PC-3 (cell line): Measurements from ENCODE around the gene CST6. TPM values are rescaled to one million over a fixed set of nuclear protein-coding genes. Genes with fewer than 3 reads are reported as not detected.
A peak's percentile ranks its signal among the peaks of the same experiment; 100 is the strongest.
"Not testable (repeated sequence)": the region's sequence is repeated elsewhere in the genome, so short reads cannot be mapped to it uniquely, and the experiment has no call there.

ENCODE experiments used
- ATAC-seq: fragments of 200-7000 bp; cut with Tn5 transposase; 2 replicates; pipeline ENCODE4 v1.9.1; 2020; ENCODE audit warnings: mild to moderate bottlenecking, moderate library complexity
- BruUV-seq: library from RNA; stranded (reverse); fragments of 400-500 nt; replicated peaks from 2 replicates; lab custom pipeline; 2021; lab: Mats Ljungman, UMichigan
- CTCF ChIA-PET: fragments of 300-600 bp; sonication (Branson Sonifier 250); formaldehyde crosslinking; loops from one replicate; lab custom pipeline; 2022; ENCODE audit warnings: antibody characterized with exemption; lab: Charles Lee
- POLR2A ChIA-PET: fragments of 300-600 bp; sonication (Branson Sonifier 250); formaldehyde crosslinking; loops from one replicate; lab custom pipeline; 2022; ENCODE audit warnings: antibody characterized with exemption; ENCODE audit not compliant: unreplicated experiment; lab: Charles Lee
- DNase-seq: peaks from one replicate; pipeline ENCODE4 v3.0.0-alpha.2; 2015
- H2AFZ ChIP-seq: fragments of 300-600 bp; sonication (generic); 2 replicates; pipeline ENCODE4 v1.6.0; 2016; ENCODE audit warnings: antibody characterized with exemption, low read length
- H3F3A ChIP-seq: fragments of 300-600 bp; sonication (generic); one replicate; pipeline ENCODE4 v1.6.0; 2017; ENCODE audit warnings: antibody characterized with exemption, low read length, control low read depth, mild to moderate bottlenecking; ENCODE audit not compliant: unreplicated experiment
- H3K27ac ChIP-seq: fragments of 300-600 bp; sonication (generic); 2 replicates; pipeline ENCODE4 v1.5.1; 2016; ENCODE audit warnings: mild to moderate bottlenecking, low read length
- H3K27me3 ChIP-seq: fragments of 300-600 bp; sonication (generic); 2 replicates; pipeline ENCODE4 v1.6.1; 2016; ENCODE audit warnings: low read length, mixed read lengths
- H3K36me3 ChIP-seq: fragments of 300-600 bp; sonication (generic); 2 replicates; pipeline ENCODE4 v1.6.1; 2016; ENCODE audit warnings: low read depth, mixed run types, low read length, mixed read lengths
- H3K4me1 ChIP-seq: fragments of 300-600 bp; sonication (generic); 2 replicates; pipeline ENCODE4 v1.5.1; 2016; ENCODE audit warnings: low read length; ENCODE audit not compliant: insufficient read depth
- H3K4me2 ChIP-seq: fragments of 300-600 bp; sonication (generic); 2 replicates; pipeline ENCODE4 v1.6.0; 2016; ENCODE audit warnings: low read length
- H3K4me3 ChIP-seq: fragments of 300-600 bp; sonication (generic); 2 replicates; pipeline ENCODE4 v1.5.1; 2016; ENCODE audit warnings: mild to moderate bottlenecking, low read length, mixed read lengths
- H3K79me2 ChIP-seq: fragments of 300-600 bp; sonication (generic); 2 replicates; pipeline ENCODE4 v1.6.1; 2017; ENCODE audit warnings: low read length, mixed read lengths
- H3K9ac ChIP-seq: fragments of 300-600 bp; sonication (generic); 2 replicates; pipeline ENCODE4 v1.6.0; 2016; ENCODE audit warnings: mild to moderate bottlenecking, low read length
- H3K9me2 ChIP-seq: fragments of 300-600 bp; sonication (generic); replicated peaks from 2 replicates; pipeline ENCODE4 v1.6.1; 2016; ENCODE audit warnings: mixed run types, low read length, mixed read lengths
- H3K9me3 ChIP-seq: fragments of 300-600 bp; sonication (generic); 2 replicates; pipeline ENCODE4 v1.6.1; 2016; ENCODE audit warnings: low read length, mixed read lengths
- H4K20me1 ChIP-seq: fragments of 300-600 bp; sonication (generic); 2 replicates; pipeline ENCODE4 v1.6.1; 2016; ENCODE audit warnings: low read length, mixed read lengths
- EZH2 ChIP-seq: fragments of 300-600 bp; sonication (generic); IDR thresholded peaks from one replicate; pipeline ENCODE4 v1.6.1; 2017; ENCODE audit warnings: antibody characterized with exemption, mild to moderate bottlenecking, low read length; ENCODE audit not compliant: unreplicated experiment
- EZH2phosphoT487 ChIP-seq: fragments of 300-600 bp; sonication (generic); IDR thresholded peaks from 2 replicates; pipeline ENCODE4 v1.6.1; 2018; ENCODE audit warnings: mild to moderate bottlenecking, antibody characterized with exemption, low read length, borderline replicate concordance
- intact Hi-C: fragments of 100-400 bp; cut with micrococcal nuclease; formaldehyde crosslinking; loops from 2 replicates; pipeline ENCODE4 v1.9.0; 2023
- total RNA-seq: library from RNA; depleted of rRNA; stranded (reverse); fragments of >200 nt; gene quantifications from 2 replicates; pipeline ENCODE4 v1.2.3, GENCODE V29; 2014
- TF ChIP-seq, protein P1 (sequence below): fragments of 300-600 bp; sonication (generic); conservative IDR thresholded peaks from 2 replicates; pipeline ENCODE4 v1.5.1; 2017; ENCODE audit warnings: antibody characterized with exemption, low read depth, mild to moderate bottlenecking, low read length

Gene CST6
- total RNA-seq, 1 experiment from 2014 or later = 84.2 TPM

DNA sequence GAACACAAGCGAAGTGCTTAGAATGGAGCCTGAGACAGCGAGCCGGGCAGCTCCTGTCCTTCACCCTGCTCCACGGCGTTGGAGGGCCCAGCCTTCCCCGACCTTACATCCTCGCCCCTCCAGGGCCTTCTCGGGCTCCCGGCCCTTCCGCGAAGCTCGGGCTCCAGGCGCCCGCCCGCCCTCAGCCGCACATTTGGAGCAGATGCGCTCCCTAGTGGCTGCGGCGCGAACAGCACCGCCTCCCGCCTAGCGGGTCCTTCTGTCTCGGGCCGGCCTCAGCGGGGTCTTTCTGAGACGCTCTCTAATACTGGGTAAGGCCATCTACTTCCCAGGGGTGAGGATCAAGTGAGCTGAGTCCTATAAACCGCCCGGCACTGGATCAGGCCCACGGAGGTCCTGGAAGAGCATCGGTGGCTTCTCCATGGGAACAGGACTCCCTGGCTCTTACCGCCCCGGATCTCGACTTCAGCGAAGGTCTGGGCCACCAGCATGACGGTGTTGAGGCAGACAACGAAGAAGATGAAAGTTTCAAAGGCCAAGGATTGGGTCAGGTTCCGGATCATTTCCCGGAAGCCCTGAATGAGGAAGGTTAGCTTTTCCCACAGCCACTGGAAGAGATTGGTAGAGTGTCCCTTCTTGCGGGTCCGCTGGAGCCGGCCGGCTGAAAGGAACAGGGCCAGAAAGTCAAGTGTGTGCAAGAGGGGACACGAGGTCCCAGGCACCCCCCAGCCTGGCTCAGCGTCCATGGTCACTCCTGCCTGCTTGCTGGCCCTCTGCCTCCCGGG is 10.8 kb downstream of the CST6 start:
- no peaks in the 10 kb centered on the region for H3K79me2 ChIP-seq
- H3K4me2 ChIP-seq = peak overlapping the region; percentile 82
- TF ChIP-seq EZH2phosphoT487 (no peak), EZH2 (no peak)
- TF ChIP-seq, protein P1, sequence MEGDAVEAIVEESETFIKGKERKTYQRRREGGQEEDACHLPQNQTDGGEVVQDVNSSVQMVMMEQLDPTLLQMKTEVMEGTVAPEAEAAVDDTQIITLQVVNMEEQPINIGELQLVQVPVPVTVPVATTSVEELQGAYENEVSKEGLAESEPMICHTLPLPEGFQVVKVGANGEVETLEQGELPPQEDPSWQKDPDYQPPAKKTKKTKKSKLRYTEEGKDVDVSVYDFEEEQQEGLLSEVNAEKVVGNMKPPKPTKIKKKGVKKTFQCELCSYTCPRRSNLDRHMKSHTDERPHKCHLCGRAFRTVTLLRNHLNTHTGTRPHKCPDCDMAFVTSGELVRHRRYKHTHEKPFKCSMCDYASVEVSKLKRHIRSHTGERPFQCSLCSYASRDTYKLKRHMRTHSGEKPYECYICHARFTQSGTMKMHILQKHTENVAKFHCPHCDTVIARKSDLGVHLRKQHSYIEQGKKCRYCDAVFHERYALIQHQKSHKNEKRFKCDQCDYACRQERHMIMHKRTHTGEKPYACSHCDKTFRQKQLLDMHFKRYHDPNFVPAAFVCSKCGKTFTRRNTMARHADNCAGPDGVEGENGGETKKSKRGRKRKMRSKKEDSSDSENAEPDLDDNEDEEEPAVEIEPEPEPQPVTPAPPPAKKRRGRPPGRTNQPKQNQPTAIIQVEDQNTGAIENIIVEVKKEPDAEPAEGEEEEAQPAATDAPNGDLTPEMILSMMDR = peak; percentile 98
- H3K27ac ChIP-seq = no peak overlapping the region
- H3K9ac ChIP-seq = no peak overlapping the region; the same call in 1 of the 2 replicates
- H3K36me3 ChIP-seq = no peaks in the 10 kb centered on the region
- H3K9me2 ChIP-seq = no peaks in the 10 kb centered on the region
- no peaks in the 10 kb centered on the region for H3K27me3 ChIP-seq
- CTCF ChIA-PET = interaction anchor here (0.5 to 0.7 kb wide), 4 partner anchors 23 to 747 kb away, joined by 3 to 16 read pairs (median 4); partner anchors contain the start of gene EHBP1L1
- ATAC-seq (peak; percentile 75), DNase-seq (peak; percentile 84)
- peak overlapping the region; percentile 51 for H3K4me3 ChIP-seq
- no peaks in the 10 kb centered on the region for H3F3A ChIP-seq
- H2AFZ ChIP-seq = peak overlapping the region; percentile 72
- no peaks in the 10 kb centered on the region for H3K9me3 ChIP-seq
- POLR2A ChIA-PET = interaction anchor here (0.6 kb wide), 1 partner anchor 20 kb away, joined by 3 read pairs; no protein-coding TSS in a partner anchor
- H3K4me1 ChIP-seq = peaks cover 24% of the 10 kb centered on the region
- TSS peak; percentile 30 for BruUV-seq
- intact Hi-C loops = no loop called here
- H4K20me1 ChIP-seq = no peaks in the 10 kb centered on the region

DNA sequence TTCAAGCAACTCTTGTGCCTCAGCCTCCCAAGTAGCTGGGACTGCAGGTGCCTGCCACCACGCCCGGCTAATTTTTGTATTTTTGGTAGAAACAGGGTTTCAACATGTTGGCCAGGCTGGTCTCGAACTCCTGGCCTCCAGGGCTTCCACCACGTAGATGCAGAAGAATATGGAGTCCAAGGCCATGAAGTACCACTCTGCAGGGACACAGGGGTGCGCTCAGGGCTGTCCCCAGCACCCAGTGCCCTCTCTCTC is 11.3 kb downstream of the CST6 start:
- CTCF ChIA-PET, intact Hi-C loops, DNase-seq, H3K36me3 ChIP-seq, H3K9me2 ChIP-seq, ATAC-seq, H3K79me2 ChIP-seq, H4K20me1 ChIP-seq, H3F3A ChIP-seq, H3K4me2 ChIP-seq, H3K4me3 ChIP-seq, H3K9ac ChIP-seq, BruUV-seq, H2AFZ ChIP-seq, H3K9me3 ChIP-seq, H3K27me3 ChIP-seq, POLR2A ChIA-PET, H3K27ac ChIP-seq: not testable (repeated sequence)
- H3K4me1 ChIP-seq = peaks cover 24% of the 10 kb centered on the region

DNA sequence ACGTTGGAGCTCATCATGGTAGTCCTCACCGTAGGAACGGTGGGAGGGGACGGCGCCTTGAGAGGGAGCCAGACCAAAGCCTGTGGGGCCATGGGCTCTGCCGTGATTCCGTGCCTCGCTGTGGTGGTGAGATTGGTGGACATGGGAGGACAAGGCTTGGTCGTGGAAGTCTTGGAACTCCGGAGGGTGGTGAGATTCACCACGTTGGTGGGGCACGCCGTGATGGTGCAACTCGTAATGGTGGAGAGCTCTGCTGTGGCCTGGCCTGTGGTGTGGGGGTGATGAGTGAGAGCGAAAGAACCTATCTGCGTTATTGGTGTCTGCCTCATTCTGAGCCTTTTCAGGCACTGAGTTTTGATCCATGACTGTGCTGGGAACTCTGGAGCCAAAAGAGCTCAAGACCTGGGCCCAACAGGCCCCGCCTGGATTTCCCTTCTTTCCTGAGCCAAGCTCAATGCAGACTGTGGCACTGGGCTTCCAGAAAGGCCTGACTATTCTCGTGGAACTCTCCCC is 14.3 kb downstream of the CST6 start, which contains the start of gene CATSPER1:
Gene CATSPER1 (minus strand): TSS at position 463 of the 513 bp plus-strand sequence. CDS start 100 bp downstream, at position 363.
- H3K79me2 ChIP-seq = no peaks in the 10 kb centered on the region
- intact Hi-C loops = no loop called here
- no peaks in the 10 kb centered on the region for H3F3A ChIP-seq
- H3K36me3 ChIP-seq = no peaks in the 10 kb centered on the region
- H3K4me3 ChIP-seq = no peak within 1 kb of the TSS
- H3K4me2 ChIP-seq = no peak within 1 kb of the TSS
- CTCF ChIA-PET = no interaction called here
- peaks cover 17% of the 10 kb centered on the region for H3K4me1 ChIP-seq
- no peaks in the 10 kb centered on the region for H3K27me3 ChIP-seq
- no peak for TF ChIP-seq EZH2phosphoT487
- ATAC-seq = no peak
- POLR2A ChIA-PET = no interaction called here
- H3K27ac ChIP-seq = no peak within 1 kb of the TSS
- H3K9me2 ChIP-seq = no peaks in the 10 kb centered on the region
- H3K9ac ChIP-seq = no peak within 1 kb of the TSS
- BruUV-seq = no TSS peak
- no peaks in the 10 kb centered on the region for H4K20me1 ChIP-seq
- no peaks in the 10 kb centered on the region for H3K9me3 ChIP-seq
- no peak for DNase-seq
- no peak within 1 kb of the TSS for H2AFZ ChIP-seq
